ENCODE measurements around the gene UBA6.

DNA sequence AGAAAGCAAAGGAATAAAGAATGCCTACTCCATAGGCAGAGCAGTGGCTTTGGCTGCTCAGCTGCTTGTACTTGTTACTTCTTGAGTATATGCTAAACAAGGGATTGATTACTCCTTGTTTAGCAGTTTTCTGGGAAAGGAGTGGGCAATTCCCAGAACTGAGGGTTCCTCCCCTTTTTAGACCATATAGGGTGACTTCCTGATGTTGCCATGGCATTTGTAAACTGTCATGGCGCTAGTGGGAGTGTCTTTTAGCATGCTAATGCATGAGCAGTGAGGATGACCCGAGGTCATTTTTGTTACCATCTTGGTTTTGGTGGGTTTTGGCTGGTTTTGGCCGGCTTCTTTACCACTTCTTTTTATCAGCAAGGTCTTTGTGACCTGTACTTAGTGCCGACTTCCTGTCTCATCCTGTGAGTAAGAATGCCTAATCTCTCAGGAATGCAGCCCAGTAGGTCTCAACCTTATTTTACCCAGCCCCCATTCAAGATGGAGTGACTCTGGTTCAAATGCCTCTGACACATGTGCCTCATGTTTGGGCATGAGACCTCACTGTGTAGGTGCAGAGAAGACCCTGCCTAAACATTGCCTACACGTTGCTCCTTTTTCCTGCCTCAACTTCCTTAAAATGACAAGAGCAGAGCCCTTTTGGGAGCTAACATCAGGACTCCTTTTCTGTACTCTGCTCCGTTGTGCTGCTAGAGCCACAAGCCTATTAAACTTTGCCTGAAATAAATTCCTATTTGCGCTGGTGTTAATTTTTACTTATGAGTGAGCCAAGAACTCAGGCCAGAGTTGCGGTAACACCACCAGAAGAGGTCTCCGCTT is 21.0 kb upstream of the UBA6 start:
- TF ChIP-seq CHD4 (IDR thresholded peaks at IDR 0.05; ENCODE audit: borderline replicate concordance) (no peak), EP300 (IDR thresholded peaks at IDR 0.05) (no peak), HES2 (IDR thresholded peaks at IDR 0.05) (no peak), CTCF (IDR thresholded peaks at IDR 0.05) (no peak)
